Immature natural killer cell (primary cell): ENCODE measurements around the gene ARFGAP3. TPM values are rescaled to one million over a fixed set of nuclear protein-coding genes. Genes with fewer than 3 reads are reported as not detected.

Source experiments
- DNase-seq, 3 donors: peaks; one replicate each; pipeline ENCODE4 v3.0.0; 2022; ENCODE audit warnings: mixed read lengths in 1 of 3
- H3K27ac Mint-ChIP-seq, 6 donors: one replicate each; pipeline ENCODE4 v1.8.0; 2020; ENCODE audit warnings: mixed read lengths in 6 of 6, mild to moderate bottlenecking in 5 of 6, inconsistent platforms in 4 of 6, moderate library complexity in 3 of 6
- H3K27me3 Mint-ChIP-seq, 3 donors: one replicate each; pipeline ENCODE4 v1.8.0; 2020 to 2021; ENCODE audit warnings: low read depth in 3 of 3, mild to moderate bottlenecking in 3 of 3, mixed read lengths in 3 of 3, moderate library complexity in 3 of 3, inconsistent platforms in 1 of 3
- H3K36me3 Mint-ChIP-seq, 3 donors: one replicate each; pipeline ENCODE4 v1.8.0; 2020; ENCODE audit warnings: mixed read lengths in 3 of 3, inconsistent platforms in 2 of 3, mild to moderate bottlenecking in 2 of 3
- H3K4me1 Mint-ChIP-seq, 2 donors: one replicate each; pipeline ENCODE4 v1.8.0; 2020; ENCODE audit warnings: inconsistent platforms in 2 of 2, mild to moderate bottlenecking in 2 of 2, mixed read lengths in 2 of 2, moderate library complexity in 1 of 2
- H3K4me3 Mint-ChIP-seq, 5 donors: one replicate each; pipeline ENCODE4 v1.8.0; 2020; ENCODE audit warnings: mild to moderate bottlenecking in 5 of 5, mixed read lengths in 5 of 5, inconsistent platforms in 3 of 5, moderate library complexity in 3 of 5
- H3K9me3 Mint-ChIP-seq, 6 donors: one replicate each; pipeline ENCODE4 v1.8.0; 2020; ENCODE audit warnings: mild to moderate bottlenecking in 6 of 6, mixed read lengths in 6 of 6, inconsistent platforms in 4 of 6, moderate library complexity in 3 of 6
- polyA plus RNA-seq, 3 donors: library from polyadenylated mRNA; unstranded; fragments of 300-500 nt; fragmentation: Illumina TruSeq; gene quantifications; one replicate each; pipeline ENCODE4 v1.2.3, GENCODE V29; 2021

ARFGAP3 gene
- polyA plus RNA-seq, 3 donors from 2014 or later: 58.3 to 63.7 (median 60.6) TPM

DNA sequence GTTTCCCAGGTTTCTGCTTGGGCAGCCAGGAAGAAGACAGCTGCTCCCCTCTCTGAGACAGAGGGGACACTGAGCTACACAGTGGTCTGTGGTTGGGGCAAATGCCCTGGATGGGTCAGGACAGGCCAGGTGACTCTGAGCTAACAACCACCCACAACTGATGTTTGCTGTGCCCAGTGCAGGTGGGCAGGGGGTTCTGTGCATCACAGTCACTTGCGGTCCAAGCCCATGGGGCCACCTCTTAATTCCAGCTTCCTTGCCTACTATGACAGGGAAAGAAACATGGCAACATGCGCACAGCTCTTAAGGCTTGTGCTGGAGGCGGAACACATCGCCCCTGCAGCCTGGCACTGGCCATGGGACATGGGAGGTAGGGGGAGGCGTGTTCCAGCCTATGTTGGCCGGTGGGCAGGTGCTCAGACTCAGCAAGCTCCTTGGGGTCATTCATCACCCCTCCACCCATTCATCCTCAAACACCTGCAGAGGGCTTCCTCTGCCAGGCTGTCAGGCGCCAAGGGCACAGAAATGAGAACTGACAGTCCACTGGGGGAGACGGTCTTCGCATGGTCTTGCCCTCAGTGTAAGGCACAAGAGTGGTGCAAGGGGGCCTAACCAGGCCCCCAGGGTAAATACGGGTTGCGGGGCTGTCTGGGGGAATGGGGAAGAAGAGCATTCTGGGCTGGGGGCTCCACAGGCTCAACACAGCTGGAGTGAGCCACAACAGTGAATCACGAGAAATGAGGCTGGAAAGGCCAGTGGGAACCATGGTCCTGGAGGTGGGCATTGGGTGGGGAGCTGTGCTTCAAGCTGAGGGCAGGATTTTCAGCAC lies 55.6 kb downstream of the ARFGAP3 start:
- H3K4me3 Mint-ChIP-seq: no peak overlapping the region
- H3K4me1 Mint-ChIP-seq: peaks cover 39% of the 10 kb centered on the region in 2 donors
- no peak for DNase-seq
- peaks cover 9 to 26% (median 22%) of the 10 kb centered on the region in 3 donors for H3K36me3 Mint-ChIP-seq
- no peaks in the 10 kb centered on the region for H3K9me3 Mint-ChIP-seq
- H3K27me3 Mint-ChIP-seq: peaks cover 0 to 5% (median 3%) of the 10 kb centered on the region in 3 donors
- H3K27ac Mint-ChIP-seq: peak overlapping the region in 4 of 6 donors; percentile 79 to 97 (median 92)

DNA sequence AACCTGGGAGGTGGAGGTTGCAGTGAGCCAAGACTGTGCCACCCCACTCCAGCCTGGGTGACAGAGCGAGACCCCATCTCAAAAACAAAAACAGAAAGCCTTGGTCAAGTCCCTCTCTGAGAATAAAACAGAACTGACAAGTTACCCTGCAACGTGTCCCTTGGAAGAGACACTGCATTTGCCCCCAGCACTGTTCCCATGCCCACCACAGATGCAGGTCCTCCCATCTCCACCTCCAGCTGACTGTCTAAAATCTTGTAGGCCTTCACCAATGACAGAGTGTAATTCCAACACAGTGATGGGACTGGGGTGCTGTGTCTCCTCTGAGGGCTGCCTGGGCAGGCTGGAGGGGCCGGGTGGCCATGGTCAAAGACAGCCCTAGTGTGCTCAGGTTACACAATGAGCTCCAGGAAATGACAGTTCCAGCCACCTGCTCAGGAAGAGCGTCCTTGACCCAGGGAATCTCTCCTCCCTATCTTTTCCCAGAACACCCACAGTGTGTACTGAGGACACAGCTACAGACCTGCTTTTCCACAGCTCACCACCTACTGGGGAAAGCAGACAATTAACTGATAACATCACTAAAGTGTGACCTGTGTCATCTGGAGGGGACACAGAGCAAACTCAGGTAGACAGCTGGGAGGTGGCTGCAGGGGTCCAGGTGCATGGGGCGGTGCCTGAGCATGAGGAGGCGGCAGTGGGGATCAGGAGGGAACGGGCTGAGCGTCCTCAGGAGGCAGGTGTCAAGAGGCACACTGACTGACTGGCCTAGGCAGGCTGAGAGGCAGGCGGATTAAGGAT lies 56.4 kb downstream of the ARFGAP3 start:
- Mint-ChIP-seq H3K36me3 (peaks cover 14 to 22% (median 22%) of the 10 kb centered on the region in 3 donors), H3K9me3 (no peaks in the 10 kb centered on the region), H3K4me3 (peak overlapping the region in 3 of 5 donors; percentile 50 to 71 (median 69)), H3K27me3 (peaks cover 2 to 5% (median 3%) of the 10 kb centered on the region in 3 donors), H3K27ac (peak overlapping the region; percentile 86 to 98 (median 97)), H3K4me1 (peaks cover 39 to 40% of the 10 kb centered on the region in 2 donors)
- no peak for DNase-seq

DNA sequence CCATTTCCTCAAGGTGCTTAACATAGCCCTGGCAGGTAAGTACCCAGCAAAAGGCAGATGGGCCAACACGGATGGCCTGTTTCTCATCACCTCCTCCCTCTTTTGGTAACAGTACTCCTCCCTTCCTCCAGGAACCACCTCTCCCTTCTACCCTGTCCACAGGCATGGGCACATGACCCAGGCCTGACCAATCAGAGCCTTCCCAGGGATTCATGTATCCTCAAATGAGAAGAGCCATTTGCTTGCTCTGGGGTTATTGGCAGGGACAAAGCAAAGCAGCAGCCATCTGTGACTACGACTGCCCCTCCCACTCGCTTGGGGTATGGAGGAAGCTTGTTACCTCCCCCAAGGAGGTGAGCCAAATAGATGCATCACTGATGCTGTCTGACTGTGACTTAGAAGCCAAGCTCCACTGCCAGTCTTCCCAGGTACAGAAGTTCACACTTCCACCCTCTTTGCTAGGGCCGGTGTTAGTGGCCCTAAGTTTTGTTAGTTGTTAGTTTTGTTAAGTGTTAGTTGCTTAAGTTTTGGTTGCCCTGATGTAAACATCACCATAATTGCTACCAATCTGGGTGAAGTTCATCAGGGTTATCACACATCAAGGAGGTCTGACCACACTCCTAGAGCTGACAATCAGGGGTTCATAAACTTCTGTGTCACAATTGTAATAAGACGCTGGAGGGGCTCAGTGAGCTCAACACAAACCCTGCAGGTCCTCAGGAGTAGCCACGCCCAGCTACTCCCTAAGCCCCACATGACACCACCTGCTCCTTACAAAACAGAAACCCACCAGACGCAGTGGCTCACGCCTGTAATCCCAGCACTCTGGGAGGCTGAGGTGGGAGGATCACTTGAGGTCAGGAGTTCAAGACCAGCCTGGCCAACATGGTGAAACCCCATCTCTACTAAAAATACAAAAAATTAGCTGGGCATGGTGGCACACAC lies 57.3 kb downstream of the ARFGAP3 start:
- Mint-ChIP-seq H3K4me1 (peaks cover 39 to 40% of the 10 kb centered on the region in 2 donors), H3K27ac (peak overlapping the region; percentile 86 to 98 (median 97)), H3K4me3 (peak overlapping the region; percentile 46 to 71 (median 60)), H3K27me3 (peaks cover 2 to 7% (median 5%) of the 10 kb centered on the region in 3 donors), H3K36me3 (peaks cover 14 to 25% (median 24%) of the 10 kb centered on the region in 3 donors), H3K9me3 (no peaks in the 10 kb centered on the region)
- peak; percentile 60 to 77 (median 74) for DNase-seq

DNA sequence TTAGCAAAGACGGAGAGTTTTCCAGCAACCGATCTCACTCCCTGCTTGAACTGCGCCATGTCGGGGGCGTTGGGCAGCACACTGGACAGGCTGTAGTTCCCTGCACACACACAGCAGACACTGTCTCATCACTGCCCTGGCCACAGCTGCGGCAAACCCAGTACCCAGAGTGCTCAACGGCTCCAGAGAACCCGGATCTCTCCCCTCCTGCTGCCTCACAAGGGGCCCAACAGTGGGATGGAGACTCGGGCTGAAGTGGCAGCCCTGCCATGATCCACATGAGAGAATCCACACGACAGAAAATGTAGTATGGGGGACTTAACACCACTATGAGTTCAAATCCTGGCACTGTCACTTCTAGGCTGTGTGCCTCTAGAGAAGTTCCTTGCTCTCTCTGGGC lies 58.0 kb downstream of the ARFGAP3 start:
- H3K9me3 Mint-ChIP-seq: no peaks in the 10 kb centered on the region
- peaks cover 2 to 7% (median 5%) of the 10 kb centered on the region in 3 donors for H3K27me3 Mint-ChIP-seq
- DNase-seq: no peak
- H3K27ac Mint-ChIP-seq: peak overlapping the region; percentile 86 to 98 (median 97)
- peaks cover 39 to 40% of the 10 kb centered on the region in 2 donors for H3K4me1 Mint-ChIP-seq
- peaks cover 14 to 25% (median 24%) of the 10 kb centered on the region in 3 donors for H3K36me3 Mint-ChIP-seq
- no peak overlapping the region for H3K4me3 Mint-ChIP-seq

GRCh38 chr22:42797011-42797410 lies 60.1 kb downstream of the ARFGAP3 start:
- Mint-ChIP-seq H3K36me3 (peaks cover 14 to 25% (median 24%) of the 10 kb centered on the region in 3 donors), H3K4me3 (peak overlapping the region in 1 of 5 donors; percentile 53), H3K27ac (peak overlapping the region in 5 of 6 donors; percentile 37 to 94 (median 76)), H3K27me3 (peaks cover 2 to 7% (median 2%) of the 10 kb centered on the region in 3 donors), H3K9me3 (no peaks in the 10 kb centered on the region), H3K4me1 (peaks cover 39 to 40% of the 10 kb centered on the region in 2 donors)
- peak in 2 of 3 donors; percentile 16 to 30 for DNase-seq

DNA sequence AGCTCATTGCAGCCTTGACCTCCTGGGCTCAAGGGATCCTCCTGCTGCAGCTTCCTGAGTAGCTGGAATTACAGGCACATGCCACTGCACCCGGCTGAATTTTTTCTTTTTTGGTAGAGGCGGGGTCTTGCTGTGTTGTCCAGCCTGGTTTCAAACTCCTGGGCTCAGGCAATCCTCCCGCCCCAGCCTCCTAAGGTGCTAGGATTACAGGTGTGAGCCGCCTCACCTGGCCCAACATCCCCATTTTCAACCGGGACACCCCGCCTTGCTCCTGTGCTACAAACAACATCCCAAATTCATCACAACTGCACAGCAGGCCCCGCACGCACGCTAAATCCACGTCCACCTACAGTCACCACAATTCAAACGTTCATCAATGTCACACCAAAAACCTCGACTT lies 61.0 kb downstream of the ARFGAP3 start:
- no peak overlapping the region for H3K4me3 Mint-ChIP-seq
- H3K27ac Mint-ChIP-seq: peak overlapping the region in 1 of 6 donors; percentile 27
- H3K36me3 Mint-ChIP-seq: peaks cover 14 to 25% (median 21%) of the 10 kb centered on the region in 3 donors
- H3K9me3 Mint-ChIP-seq: no peaks in the 10 kb centered on the region
- H3K4me1 Mint-ChIP-seq: peaks cover 35 to 38% of the 10 kb centered on the region in 2 donors
- no peak for DNase-seq
- peaks cover 2 to 7% (median 2%) of the 10 kb centered on the region in 3 donors for H3K27me3 Mint-ChIP-seq

GRCh38 chr22:42794551-42795510 lies 62.2 kb downstream of the ARFGAP3 start:
- H3K4me1 Mint-ChIP-seq: peaks cover 23 to 26% of the 10 kb centered on the region in 2 donors
- peaks cover 2 to 7% (median 2%) of the 10 kb centered on the region in 3 donors for H3K27me3 Mint-ChIP-seq
- no peaks in the 10 kb centered on the region for H3K9me3 Mint-ChIP-seq
- DNase-seq: no peak
- H3K27ac Mint-ChIP-seq: peak overlapping the region in 1 of 6 donors; percentile 35
- no peak overlapping the region for H3K4me3 Mint-ChIP-seq
- peaks cover 14 to 24% (median 19%) of the 10 kb centered on the region in 3 donors for H3K36me3 Mint-ChIP-seq

GRCh38 chr22:42793848-42794405 lies 63.1 kb downstream of the ARFGAP3 start:
- no peaks in the 10 kb centered on the region for H3K9me3 Mint-ChIP-seq
- H3K36me3 Mint-ChIP-seq: peaks cover 14 to 16% (median 14%) of the 10 kb centered on the region in 3 donors
- peaks cover 0 to 5% (median 2%) of the 10 kb centered on the region in 3 donors for H3K27me3 Mint-ChIP-seq
- peaks cover 14 to 17% of the 10 kb centered on the region in 2 donors for H3K4me1 Mint-ChIP-seq
- DNase-seq: no peak
- H3K4me3 Mint-ChIP-seq: no peak overlapping the region
- H3K27ac Mint-ChIP-seq: no peak overlapping the region

DNA sequence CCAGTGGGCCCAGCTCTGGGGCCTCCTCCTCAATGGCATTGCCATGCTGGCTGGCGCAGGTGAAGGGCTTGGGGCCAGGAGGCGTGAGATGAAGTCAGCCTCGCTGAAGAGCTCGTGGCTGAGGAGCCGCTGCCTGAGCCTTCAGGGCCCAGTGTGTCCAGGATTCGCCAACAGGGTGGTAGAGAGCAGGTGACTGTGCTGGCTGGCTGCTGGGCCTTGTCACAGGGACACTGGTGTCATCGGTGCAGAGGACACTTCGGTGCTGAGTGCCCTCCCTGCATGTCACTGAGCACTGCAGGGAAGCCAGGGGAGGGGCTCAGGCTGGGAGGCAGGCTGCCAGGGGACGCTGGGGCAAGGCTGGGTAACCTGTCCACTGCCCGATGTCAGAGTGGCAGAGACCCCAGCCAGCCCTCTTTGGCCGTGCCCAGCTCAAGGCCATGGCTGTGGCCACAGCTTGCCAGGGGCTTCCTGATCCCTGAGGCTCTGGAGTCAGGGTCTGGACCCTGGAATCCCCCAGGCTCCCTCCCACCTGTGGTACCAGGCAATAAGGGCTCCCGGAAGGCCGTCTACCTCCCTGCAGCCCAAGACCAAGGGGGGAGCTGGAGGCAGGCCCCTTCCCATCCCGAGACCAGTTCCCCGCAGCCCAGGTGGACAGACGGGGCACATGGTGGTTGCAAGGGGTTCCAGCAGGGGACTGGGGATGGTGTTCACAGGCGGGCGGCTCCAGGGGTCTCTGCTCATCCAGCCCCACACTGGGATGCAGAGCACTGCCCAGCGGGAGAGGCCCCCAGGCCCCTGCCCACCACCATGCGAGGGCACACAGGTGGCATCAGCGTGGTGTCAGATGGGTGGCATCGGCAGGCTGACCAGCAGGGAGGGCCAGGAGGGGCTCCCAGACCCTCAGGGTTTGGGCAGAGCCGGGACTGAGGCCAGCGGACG lies 63.9 kb downstream of the ARFGAP3 start:
- peaks cover 14% of the 10 kb centered on the region in 3 donors for H3K36me3 Mint-ChIP-seq
- DNase-seq: no peak
- no peaks in the 10 kb centered on the region for H3K9me3 Mint-ChIP-seq
- no peak overlapping the region for H3K4me3 Mint-ChIP-seq
- peaks cover 0 to 5% (median 2%) of the 10 kb centered on the region in 3 donors for H3K27me3 Mint-ChIP-seq
- no peak overlapping the region for H3K27ac Mint-ChIP-seq
- peaks cover 12 to 13% of the 10 kb centered on the region in 2 donors for H3K4me1 Mint-ChIP-seq

DNA sequence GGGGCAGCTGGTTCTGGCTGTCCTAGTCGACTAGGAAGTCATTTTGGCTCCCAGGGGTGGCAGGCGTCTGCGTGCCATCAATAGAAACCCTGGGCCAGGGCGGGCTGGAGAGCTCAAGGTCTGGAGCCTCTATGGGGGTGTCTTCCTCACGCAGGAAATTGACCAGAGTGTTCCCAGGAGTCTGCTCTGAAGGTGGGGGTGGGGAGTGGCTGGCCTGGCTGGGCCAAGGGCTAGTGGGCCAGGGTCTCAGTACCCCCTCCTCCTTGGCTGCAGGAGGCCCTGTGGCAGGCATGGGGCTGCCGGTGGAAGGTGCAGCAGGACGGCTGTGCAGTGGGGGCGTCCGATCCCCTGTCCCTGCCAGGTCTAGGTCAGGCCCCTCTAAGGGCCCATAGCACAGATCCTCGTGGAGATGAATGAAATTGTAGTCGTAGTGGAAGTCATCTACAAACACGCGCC lies 64.6 kb downstream of the ARFGAP3 start:
- Mint-ChIP-seq H3K36me3 (peaks cover 11 to 12% (median 11%) of the 10 kb centered on the region in 3 donors), H3K27me3 (peaks cover 0 to 5% (median 2%) of the 10 kb centered on the region in 3 donors), H3K27ac (no peak overlapping the region), H3K4me3 (no peak overlapping the region), H3K4me1 (peaks cover 9 to 11% of the 10 kb centered on the region in 2 donors), H3K9me3 (no peaks in the 10 kb centered on the region)
- no peak for DNase-seq
